Spleen (tissue), 7 donors: ENCODE data around the gene DSCAML1.

ENCODE experiments used
- POLR2A ChIP-seq, 3 donors: fragments of 450-650 bp; IDR thresholded peaks; one replicate each; pipeline ENCODE4 v1.5.1; 2017; ENCODE audit warnings: antibody characterized with exemption in 3 of 3, mild to moderate bottlenecking in 1 of 3
- POLR2AphosphoS5 ChIP-seq, 3 donors: sonication (generic); formaldehyde crosslinking; IDR thresholded peaks; one replicate each; pipeline ENCODE4 v1.5.1; 2017; ENCODE audit warnings: antibody characterized with exemption in 3 of 3
- TF ChIP-seq, protein P1 (sequence below), 11 experiments: fragments of 200-600 bp in 7 of 11; fragments of 450-650 bp in 4 of 11; sonication (generic) in 4 of 11; IDR thresholded peaks in 8 of 11; conservative IDR thresholded peaks in 3 of 11; 1 replicate in 7 of 11; 2 replicates in 4 of 11; pipeline versions ENCODE4 v1.4.0 to v1.8.0; 2016 to 2021; ENCODE audit warnings: antibody characterized with exemption in 11 of 11, inconsistent platforms in 4 of 11, mild to moderate bottlenecking in 1 of 11
- donor health status: DM: no; HTN: no; CAD: no; lungs with moderate emphysema.
- donor health status: DM: no; HTN: no; CAD: no.
- donor health status: DM: no; HTN: no; CAD: no.

DNA sequence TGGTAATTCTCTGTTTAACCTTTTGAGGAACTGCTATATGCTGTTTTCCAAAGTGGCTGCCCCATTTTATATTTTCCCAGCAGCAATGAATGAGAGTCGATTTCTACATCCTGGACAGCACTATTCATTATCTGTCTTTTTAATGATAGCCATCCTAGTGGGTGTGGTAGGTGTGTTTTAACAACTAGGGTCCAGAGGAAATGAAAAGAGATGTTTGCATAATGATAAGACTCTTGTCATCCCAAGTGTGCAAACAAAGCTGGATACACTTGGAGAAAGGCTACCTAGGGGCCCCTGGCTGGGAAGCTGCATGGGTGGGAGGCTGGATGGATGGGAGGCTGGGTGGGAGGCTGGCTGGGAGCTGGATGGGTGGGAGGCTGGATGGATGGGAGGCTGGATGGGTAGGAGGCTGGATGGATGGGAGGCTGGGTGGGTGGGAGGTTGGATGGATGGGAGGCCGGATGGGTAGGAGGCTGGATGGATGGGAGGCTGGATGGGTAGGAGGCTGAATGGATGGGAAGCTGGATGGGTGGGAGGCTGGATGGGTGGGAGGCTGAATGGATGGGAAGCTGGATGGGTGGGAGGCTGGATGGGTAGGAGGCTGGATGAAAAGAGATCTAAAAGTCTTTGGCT, 158.0 kb downstream of the DSCAML1 start:
- TF ChIP-seq, protein P1, sequence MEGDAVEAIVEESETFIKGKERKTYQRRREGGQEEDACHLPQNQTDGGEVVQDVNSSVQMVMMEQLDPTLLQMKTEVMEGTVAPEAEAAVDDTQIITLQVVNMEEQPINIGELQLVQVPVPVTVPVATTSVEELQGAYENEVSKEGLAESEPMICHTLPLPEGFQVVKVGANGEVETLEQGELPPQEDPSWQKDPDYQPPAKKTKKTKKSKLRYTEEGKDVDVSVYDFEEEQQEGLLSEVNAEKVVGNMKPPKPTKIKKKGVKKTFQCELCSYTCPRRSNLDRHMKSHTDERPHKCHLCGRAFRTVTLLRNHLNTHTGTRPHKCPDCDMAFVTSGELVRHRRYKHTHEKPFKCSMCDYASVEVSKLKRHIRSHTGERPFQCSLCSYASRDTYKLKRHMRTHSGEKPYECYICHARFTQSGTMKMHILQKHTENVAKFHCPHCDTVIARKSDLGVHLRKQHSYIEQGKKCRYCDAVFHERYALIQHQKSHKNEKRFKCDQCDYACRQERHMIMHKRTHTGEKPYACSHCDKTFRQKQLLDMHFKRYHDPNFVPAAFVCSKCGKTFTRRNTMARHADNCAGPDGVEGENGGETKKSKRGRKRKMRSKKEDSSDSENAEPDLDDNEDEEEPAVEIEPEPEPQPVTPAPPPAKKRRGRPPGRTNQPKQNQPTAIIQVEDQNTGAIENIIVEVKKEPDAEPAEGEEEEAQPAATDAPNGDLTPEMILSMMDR (IDR thresholded peaks at IDR 0.05 in 8 of 11, conservative IDR thresholded peaks at IDR 0.05 in 3 of 11), result no peak
- no peak for TF ChIP-seq POLR2A (IDR thresholded peaks at IDR 0.05)
- TF ChIP-seq POLR2AphosphoS5 (IDR thresholded peaks at IDR 0.05), result no peak
